GM20000 (cell line): ENCODE measurements around the gene EHD2.

Experiments
- DNase-seq: peaks from one replicate; pipeline ENCODE4 v3.0.0; 2012; ENCODE audit warnings: low spot score
- CTCF ChIP-seq: IDR thresholded peaks from 2 replicates; pipeline ENCODE4 v1.5.1; 2012; ENCODE audit warnings: mild to moderate bottlenecking, control low read depth; ENCODE audit errors: extremely low read depth, missing control alignments

The EHD2 gene

GRCh38 chr19:47729799-47730520 lies 16.7 kb downstream of the EHD2 start:
- no peak for TF ChIP-seq CTCF
- DNase-seq: peak; percentile 69

- no peak for DNase-seq
- no peak for TF ChIP-seq CTCF
Measured at GRCh38 chr19:47730521-47730889, 17.3 kb downstream of the EHD2 start.

GRCh38 chr19:47730910-47731309 lies 17.7 kb downstream of the EHD2 start:
- no peak for DNase-seq
- no peak for TF ChIP-seq CTCF

GRCh38 chr19:47735131-47735530 lies 21.9 kb downstream of the EHD2 start:
- no peak for TF ChIP-seq CTCF
- DNase-seq: no peak

GRCh38 chr19:47740866-47741519 lies 27.8 kb downstream of the EHD2 start:
- no peak for DNase-seq
- no peak for TF ChIP-seq CTCF

- no peak for DNase-seq
- TF ChIP-seq CTCF: no peak
Measured at GRCh38 chr19:47741544-47742140, 28.4 kb downstream of the EHD2 start.

- no peak for DNase-seq
- no peak for TF ChIP-seq CTCF
Measured at GRCh38 chr19:47742634-47743033, 29.4 kb downstream of the EHD2 start.
